ENCODE data around the gene TRIM56. TPM values are rescaled to one million over a fixed set of nuclear protein-coding genes. Genes with fewer than 3 reads are reported as not detected.

TRIM56 gene
- 9.3 and 11.8 TPM in 2 replicates for total RNA-seq

GRCh38 chr7:101085162-101085964 is at the start of gene TRIM56:
Gene TRIM56, plus strand, starts transcription at chr7:101085481. Its CDS starts 1,832 bp downstream, at chr7:101087313.

GRCh38 chr7:101126651-101127459 is 41.6 kb downstream of the TRIM56 start, which contains the start of gene SERPINE1:
Gene SERPINE1, plus strand, starts transcription at chr7:101127104. Its CDS starts 1,290 bp downstream, at chr7:101128394.

Other genes with a start within 250 kb of the TRIM56 start
- 21.1 and 25.7 TPM in 2 replicates for gene SLC12A9, start 232.8 kb upstream of the TRIM56 start, total RNA-seq
- 88.9 and 103 TPM in 2 replicates for gene TRIP6, start 218.1 kb upstream of the TRIM56 start, total RNA-seq
- 53.6 and 54.0 TPM in 2 replicates for gene SRRT, start 210.4 kb upstream of the TRIM56 start, total RNA-seq
- gene UFSP1, start 195.8 kb upstream of the TRIM56 start, total RNA-seq = 5.7 and 6.0 TPM in 2 replicates
- gene ACHE, start 189.6 kb upstream of the TRIM56 start, total RNA-seq = 0.35 and 1.6 TPM in 2 replicates
- gene MUC3A, start 135.9 kb upstream of the TRIM56 start, total RNA-seq = not detected in 2 replicates
- gene MUC12, start 115.9 kb upstream of the TRIM56 start, total RNA-seq = 0.35 TPM in 1 of 2 replicates, not detected in the other
- not detected in 2 replicates for gene MUC17, start 65.4 kb upstream of the TRIM56 start, total RNA-seq
- gene SERPINE1, start 41.6 kb downstream of the TRIM56 start, total RNA-seq = 375 and 1,123 TPM in 2 replicates
- 88.0 and 89.1 TPM in 2 replicates for gene AP1S1, start 69.0 kb downstream of the TRIM56 start, total RNA-seq
- gene VGF, start 80.1 kb downstream of the TRIM56 start, total RNA-seq = 0.51 TPM in 1 of 2 replicates, not detected in the other
- not detected in 2 replicates for gene NAT16, start 94.8 kb downstream of the TRIM56 start, total RNA-seq
- not detected in 2 replicates for gene MOGAT3, start 115.6 kb downstream of the TRIM56 start, total RNA-seq
- 68.8 and 98.8 TPM in 2 replicates for gene PLOD3, start 132.1 kb downstream of the TRIM56 start, total RNA-seq
- gene ZNHIT1, start 132.7 kb downstream of the TRIM56 start, total RNA-seq = 104 and 146 TPM in 2 replicates
- gene CLDN15, start 152.3 kb downstream of the TRIM56 start, total RNA-seq = 4.2 and 5.3 TPM in 2 replicates
- 210 and 232 TPM in 2 replicates for gene FIS1, start 159.6 kb downstream of the TRIM56 start, total RNA-seq
- gene IFT22, start 236.3 kb downstream of the TRIM56 start, total RNA-seq = 20.0 and 39.1 TPM in 2 replicates